Right lobe of liver (tissue), 6 donors: ENCODE results near the gene PDCD6IP. TPM values are rescaled to one million over a fixed set of nuclear protein-coding genes. Genes with fewer than 3 reads are reported as not detected.

Experiments used
- ATAC-seq, 4 donors: fragments of 200-7000 bp; cut with Tn5 transposase; one replicate each; pipeline ENCODE4 v1.9.1; 2020; ENCODE audit warnings: mild to moderate bottlenecking in 4 of 4, moderate library complexity in 4 of 4
- DNase-seq, 3 donors: peaks; one replicate each; pipeline ENCODE4 v3.0.0-alpha.2; 2020
- H3K27ac ChIP-seq, 3 donors: fragments of 200-600 bp; one replicate each; pipeline ENCODE4 v1.8.0; 2022
- H3K27me3 ChIP-seq, 2 donors: fragments of 200-600 bp; one replicate each; pipeline ENCODE4 v1.8.0; 2022
- H3K36me3 ChIP-seq, 4 donors: fragments of 200-600 bp; sonication (generic) in 1 of 4; one replicate each; pipeline versions ENCODE4 v1.5.1 to v1.8.0; 2017 to 2022; ENCODE audit warnings: control low read depth in 1 of 4
- H3K4me1 ChIP-seq, 4 donors: fragments of 200-600 bp; sonication (generic) in 1 of 4; one replicate each; pipeline versions ENCODE4 v1.5.1 to v1.8.0; 2017 to 2022; ENCODE audit warnings: control low read depth in 1 of 4
- H3K4me3 ChIP-seq, 3 donors: fragments of 200-600 bp; one replicate each; pipeline ENCODE4 v1.8.0; 2022
- H3K9me3 ChIP-seq, 4 donors: fragments of 200-600 bp; sonication (generic) in 1 of 4; one replicate each; pipeline versions ENCODE4 v1.5.1 to v1.8.0; 2017 to 2022; ENCODE audit warnings: control low read depth in 1 of 4
- CTCF ChIP-seq, 4 donors: fragments of 200-600 bp in 3 of 4; fragments of 450-650 bp in 1 of 4; IDR thresholded peaks; one replicate each; pipeline versions ENCODE4 v1.5.1 to v1.8.0; 2016 to 2022; ENCODE audit warnings: antibody characterized with exemption in 4 of 4, mild to moderate bottlenecking in 2 of 4
- POLR2A ChIP-seq: fragments of 450-650 bp; IDR thresholded peaks from one replicate; pipeline ENCODE4 v1.6.1; 2017; ENCODE audit warnings: antibody characterized with exemption, mild to moderate bottlenecking
- WGBS: methylation state at CpG from one replicate; pipeline ENCODE4 v1.1.6; 2018; ENCODE audit warnings: low coverage, low lambda C conversion rate; ENCODE audit not compliant: insufficient coverage; ENCODE audit errors: missing lambda C conversion rate; 5-methylcytosine and 5-hydroxymethylcytosine counted together
- intact Hi-C, 2 donors: fragments of 100-400 bp; cut with DNase I; formaldehyde crosslinking; loops; one replicate each; pipeline versions ENCODE4 v1.11.2 to v1.14.1; 2022
- total RNA-seq, 6 experiments: library from RNA; depleted of rRNA in 2 of 6; stranded (reverse); fragments of >200 nt in 2 of 6; fragmentation: NEBNext Ultra II Directional in 3 of 6; extraction: Animal tissue kit (Norgen Biotek cat#: 25700) in 3 of 6; gene quantifications; one replicate each; pipeline versions ENCODE4 v1.1.0 to v1.2.4, GENCODE V29; 2016 to 2023
- donor health status: DM: no; HTN: yes; CAD: no.
- donor health status: DM: no; HTN: no; CAD: no.
- donor health status: DM: no; HTN: no; CAD: no.
- donor health status: DM: no; HTN: yes; CAD: no.
- donor health status: DM: no; HTN: yes; CAD: no.

Gene PDCD6IP
- total RNA-seq, 6 experiments from 2014 or later: 83.0 to 140 (median 116) TPM

- intact Hi-C loops: loop anchor here (10.0 kb wide), 1 partner anchor 803 kb away; no protein-coding TSS in a partner anchor
- no peaks in the 10 kb centered on the region for H3K9me3 ChIP-seq
- H3K4me1 ChIP-seq: no peaks in the 10 kb centered on the region
- H3K36me3 ChIP-seq: no peaks in the 10 kb centered on the region
- no peak for ATAC-seq
- WGBS: no CpG with 5 or more reads among the region's 6 CpGs
- H3K4me3 ChIP-seq: no peak overlapping the region
- no peak for TF ChIP-seq POLR2A
- no peak for TF ChIP-seq CTCF (IDR thresholded peaks at IDR 0.05)
- H3K27ac ChIP-seq: no peak overlapping the region
- H3K27me3 ChIP-seq: no peaks in the 10 kb centered on the region
- no peak for DNase-seq
Measured at GRCh38 chr3:33882296-33882695, 83.9 kb downstream of the PDCD6IP start.

GRCh38 chr3:33883538-33883950 lies 85.1 kb downstream of the PDCD6IP start:
- TF ChIP-seq CTCF (IDR thresholded peaks at IDR 0.05) (peak; percentile 76 to 88 (median 84)), POLR2A (no peak)
- intact Hi-C loops: loop anchor here (10.0 kb wide), 1 partner anchor 801 kb away; no protein-coding TSS in a partner anchor
- Histone ChIP-seq H3K36me3 (no peaks in the 10 kb centered on the region), H3K4me3 (no peak overlapping the region), H3K27ac (no peak overlapping the region), H3K4me1 (no peaks in the 10 kb centered on the region), H3K27me3 (no peaks in the 10 kb centered on the region), H3K9me3 (no peaks in the 10 kb centered on the region)
- ATAC-seq (peak; percentile 47 to 78 (median 70)), DNase-seq (no peak)
- WGBS: 7% methylated on average over 6 of the region's 6 CpGs

GRCh38 chr3:33883951-33884561 lies 85.6 kb downstream of the PDCD6IP start:
- H3K36me3 ChIP-seq: no peaks in the 10 kb centered on the region
- H3K27ac ChIP-seq: no peak overlapping the region
- H3K4me3 ChIP-seq: no peak overlapping the region
- 40% methylated on average over 7 of the region's 12 CpGs for WGBS
- peak; percentile 11 to 29 (median 16) for TF ChIP-seq CTCF (IDR thresholded peaks at IDR 0.05)
- TF ChIP-seq POLR2A: no peak
- no peaks in the 10 kb centered on the region for H3K27me3 ChIP-seq
- ATAC-seq (peak; percentile 54 to 73 (median 58)), DNase-seq (no peak)
- intact Hi-C loops: loop anchor here (10.0 kb wide), 1 partner anchor 801 kb away; no protein-coding TSS in a partner anchor
- no peaks in the 10 kb centered on the region for H3K9me3 ChIP-seq
- no peaks in the 10 kb centered on the region for H3K4me1 ChIP-seq

- no peak for ATAC-seq
Measured at GRCh38 chr3:33884701-33885100, 86.3 kb downstream of the PDCD6IP start.

More at GRCh38 chr3:33884701-33885100, 86.3 kb downstream of the PDCD6IP start:
- Histone ChIP-seq H3K4me1 (no peaks in the 10 kb centered on the region), H3K4me3 (no peak overlapping the region), H3K9me3 (no peaks in the 10 kb centered on the region), H3K27me3 (no peaks in the 10 kb centered on the region), H3K27ac (no peak overlapping the region), H3K36me3 (no peaks in the 10 kb centered on the region)
- TF ChIP-seq CTCF (IDR thresholded peaks at IDR 0.05) (no peak), POLR2A (no peak)
- DNase-seq: no peak
- intact Hi-C loops: loop anchor here (10.0 kb wide), 1 partner anchor 800 kb away; no protein-coding TSS in a partner anchor
- WGBS: 30% methylated on average over 3 of the region's 5 CpGs
